Bronchial epithelial cell (primary cell): Measurements from ENCODE around the gene EPS8L1. TPM values are rescaled to one million over a fixed set of nuclear protein-coding genes. Genes with fewer than 3 reads are reported as not detected.

Experiments used
- DNase-seq: peaks from one replicate; pipeline ENCODE4 v3.0.0-alpha.2; 2010; ENCODE audit warnings: low read depth
- FAIRE-seq: peaks from 2 replicates; lab custom pipeline; 2011; peaks lifted over from hg19 to GRCh38; lab: Jason Lieb, UNC
- H3K27me3 ChIP-seq: 2 replicates; pipeline ENCODE4 v1.5.1; 2011; ENCODE audit warnings: low read length; ENCODE audit not compliant: control insufficient read depth, insufficient read depth
- H3K36me3 ChIP-seq: 2 replicates; pipeline ENCODE4 v1.5.1; 2011; ENCODE audit warnings: low read length; ENCODE audit not compliant: control insufficient read depth, insufficient read depth
- H3K4me3 ChIP-seq: 2 replicates; pipeline ENCODE4 v1.5.1; 2011; ENCODE audit warnings: mild to moderate bottlenecking, low read depth, low read length, control low read depth
- CTCF ChIP-seq: IDR thresholded peaks from 2 replicates; pipeline ENCODE4 v1.5.1; 2011; ENCODE audit warnings: mild to moderate bottlenecking, moderate library complexity, low read length, control low read depth, inconsistent platforms; ENCODE audit not compliant: insufficient read depth, severe bottlenecking
- total RNA-seq: library from RNA; depleted of rRNA; stranded (reverse); fragments of >200 nt; gene quantifications from 2 replicates; pipeline ENCODE4 v1.2.1, GENCODE V29; 2014

The EPS8L1 gene
- total RNA-seq, 1 donor from 2014 or later, result 117 TPM

GRCh38 chr19:55091126-55091910 lies 15.6 kb downstream of the EPS8L1 start:
- no peak for TF ChIP-seq CTCF
- Histone ChIP-seq H3K4me3 (no peak overlapping the region), H3K36me3 (peaks cover 22% of the 10 kb centered on the region), H3K27me3 (no peaks in the 10 kb centered on the region)
- FAIRE-seq (no peak), DNase-seq (no peak)

DNA sequence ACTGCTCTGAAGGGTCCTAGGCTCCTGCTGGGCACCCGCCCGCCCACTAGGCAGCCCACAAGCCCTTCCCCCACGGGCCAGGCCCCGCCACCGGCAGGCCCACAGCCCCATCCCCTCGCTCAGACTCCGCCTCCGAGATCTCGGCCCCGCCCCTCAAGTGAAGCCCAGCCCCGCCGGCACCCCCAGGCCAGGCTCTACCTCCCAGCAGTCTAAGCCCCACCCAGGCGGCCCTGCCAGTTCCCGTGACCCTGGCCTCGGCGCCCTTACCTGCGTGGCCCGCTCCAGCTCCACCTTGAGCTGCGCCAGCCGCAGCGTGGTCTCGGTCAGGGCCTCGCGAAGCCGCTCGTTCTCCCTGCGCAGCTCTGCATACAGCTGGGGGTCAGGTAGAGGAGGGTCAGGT lies 16.3 kb downstream of the EPS8L1 start:
- TF ChIP-seq CTCF, result no peak
- no peaks in the 10 kb centered on the region for H3K27me3 ChIP-seq
- H3K36me3 ChIP-seq, result peaks cover 22% of the 10 kb centered on the region
- DNase-seq, result no peak
- no peak overlapping the region for H3K4me3 ChIP-seq
- no peak for FAIRE-seq

DNA sequence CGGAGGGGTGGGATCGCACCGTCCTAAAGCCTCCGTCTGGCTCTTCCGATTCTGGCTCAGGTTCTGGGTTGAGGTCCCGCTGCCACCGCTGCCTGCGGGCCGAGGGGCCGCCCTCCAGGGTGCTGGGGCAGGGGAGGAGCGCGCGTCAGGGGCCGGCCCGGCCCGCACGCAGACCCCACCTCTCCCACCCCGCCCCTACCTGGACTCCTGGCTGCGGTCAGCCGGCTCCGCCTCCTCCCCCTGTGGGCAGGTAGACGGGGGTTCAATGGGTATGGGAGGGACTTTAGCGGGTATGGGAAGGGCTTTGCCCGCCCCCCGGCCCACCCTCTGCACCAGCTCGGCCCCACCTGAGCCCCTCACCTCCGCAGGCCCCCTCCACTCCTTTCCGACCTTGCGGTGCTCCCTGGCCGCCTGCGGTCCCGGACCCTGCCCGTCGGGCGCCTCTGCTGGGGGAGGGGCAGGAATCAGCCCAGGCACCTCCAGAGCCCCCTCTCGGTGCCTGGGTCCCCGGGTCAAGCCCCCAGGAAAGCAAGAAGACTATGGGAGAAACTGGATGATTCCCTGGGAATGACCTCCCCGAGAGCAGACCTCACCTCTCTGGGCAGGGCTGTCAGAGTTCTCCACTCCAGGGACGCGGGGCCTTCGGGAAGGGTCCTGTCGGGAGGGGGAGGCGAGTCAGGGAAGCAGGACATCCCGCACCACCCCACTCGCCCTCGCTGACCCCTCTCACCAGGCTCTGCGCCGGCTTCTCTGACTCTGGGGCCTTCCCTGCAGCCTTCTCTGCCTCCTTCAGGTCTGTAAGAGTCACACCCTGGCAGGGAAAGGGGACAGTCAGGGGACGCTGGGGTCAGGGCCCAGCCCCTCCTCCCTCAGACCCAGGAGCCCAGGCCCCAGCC lies 17.0 kb downstream of the EPS8L1 start:
- DNase-seq, result no peak
- H3K4me3 ChIP-seq, result no peak overlapping the region

DNA sequence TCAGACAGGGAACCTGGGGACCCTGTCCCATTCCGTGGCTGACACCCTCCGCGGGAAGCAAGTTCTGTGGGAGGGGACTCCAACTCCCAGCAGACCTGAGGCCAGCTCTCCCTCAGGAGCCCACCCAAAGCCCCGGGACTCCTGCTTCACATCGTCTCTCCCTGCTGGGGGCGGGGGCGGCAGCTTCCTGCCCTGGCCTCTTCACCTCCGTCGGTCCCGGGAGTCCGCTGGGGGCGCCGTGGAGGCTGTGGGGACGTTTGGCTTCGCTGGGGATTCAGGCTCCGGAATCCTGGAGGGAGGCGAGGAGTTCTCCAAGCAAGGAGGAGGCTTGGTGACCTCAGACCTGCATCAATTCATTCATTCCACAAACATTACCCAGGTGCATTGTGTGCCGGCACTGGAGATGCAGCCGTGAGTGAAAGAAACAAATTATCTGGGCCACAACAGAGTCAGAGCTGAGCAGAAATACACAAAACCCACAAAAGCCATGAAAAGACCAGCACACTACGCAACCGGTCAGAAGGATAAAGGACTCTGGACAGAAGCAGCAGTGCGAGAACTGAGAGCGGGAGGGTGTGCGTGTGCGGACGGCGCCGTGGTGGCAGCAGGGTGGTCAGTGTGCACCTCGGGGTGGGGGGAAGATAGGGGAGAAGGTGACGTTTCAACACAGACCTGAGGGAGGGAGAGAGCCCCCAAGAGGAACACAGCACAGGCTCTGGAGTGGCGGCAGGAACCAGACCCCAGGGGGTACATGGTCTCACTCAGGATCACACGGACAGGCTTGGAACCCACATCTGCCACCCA lies 19.0 kb downstream of the EPS8L1 start:
- peaks cover 25% of the 10 kb centered on the region for H3K36me3 ChIP-seq
- peak; percentile 85 for FAIRE-seq

More for the DNA sequence above, 17.0 kb downstream of the EPS8L1 start:
- H3K36me3 ChIP-seq, result peaks cover 22% of the 10 kb centered on the region
- H3K27me3 ChIP-seq, result no peaks in the 10 kb centered on the region
- no peak for FAIRE-seq
- no peak for TF ChIP-seq CTCF

More for the DNA sequence above, 19.0 kb downstream of the EPS8L1 start:
- no peaks in the 10 kb centered on the region for H3K27me3 ChIP-seq
- no peak for DNase-seq
- H3K4me3 ChIP-seq, result no peak overlapping the region
- TF ChIP-seq CTCF, result no peak
